ENCODE data around the gene CXCR6.

CXCR6 gene

GRCh38 chr3:45968706-45969105, 25.4 kb downstream of the CXCR6 start:
- intact Hi-C loops (cut with DNase I; ENCODE audit: low total_unique reads): no loop called here
- H3K36me3 ChIP-seq: peaks cover 75 to 85% (median 82%) of the 10 kb centered on the region in 3 donors

GRCh38 chr3:45969116-45969515, 25.9 kb downstream of the CXCR6 start:
- Histone ChIP-seq H3K27ac (no peak overlapping the region), H3K4me3 (no peak overlapping the region), H3K27me3 (no peaks in the 10 kb centered on the region), H3K9me3 (no peaks in the 10 kb centered on the region), H3K4me1 (peaks cover 0 to 25% (median 15%) of the 10 kb centered on the region in 4 donors), H3K36me3 (peaks cover 71 to 85% (median 82%) of the 10 kb centered on the region in 3 donors)
- TF ChIP-seq CTCF (IDR thresholded peaks at IDR 0.05): no peak
- intact Hi-C loops (cut with DNase I; ENCODE audit: low total_unique reads): no loop called here
- no peak for DNase-seq

More at GRCh38 chr3:45968706-45969105, 25.4 kb downstream of the CXCR6 start:
- H3K27ac ChIP-seq: no peak overlapping the region
- H3K4me1 ChIP-seq: peaks cover 0 to 25% (median 15%) of the 10 kb centered on the region in 4 donors
- no peaks in the 10 kb centered on the region for H3K9me3 ChIP-seq
- H3K27me3 ChIP-seq: no peaks in the 10 kb centered on the region
- H3K4me3 ChIP-seq: no peak overlapping the region
- TF ChIP-seq CTCF (IDR thresholded peaks at IDR 0.05): no peak
- no peak for DNase-seq

- peaks cover 0 to 25% (median 15%) of the 10 kb centered on the region in 4 donors for H3K4me1 ChIP-seq
- H3K27me3 ChIP-seq: no peaks in the 10 kb centered on the region
- no peak for TF ChIP-seq CTCF (IDR thresholded peaks at IDR 0.05)
- intact Hi-C loops (cut with DNase I; ENCODE audit: low total_unique reads): no loop called here
- no peak overlapping the region for H3K27ac ChIP-seq
- H3K4me3 ChIP-seq: no peak overlapping the region
- no peak for DNase-seq
- H3K36me3 ChIP-seq: peaks cover 69 to 85% (median 81%) of the 10 kb centered on the region in 3 donors
- no peaks in the 10 kb centered on the region for H3K9me3 ChIP-seq
These were observed 26.7 kb downstream of the CXCR6 start for GRCh38 chr3:45969953-45970352.

GRCh38 chr3:45972534-45973402, 29.5 kb downstream of the CXCR6 start:
- Histone ChIP-seq H3K9me3 (no peaks in the 10 kb centered on the region), H3K4me3 (no peak overlapping the region), H3K27ac (peak overlapping the region; percentile 69 to 71), H3K4me1 (peaks cover 0 to 22% (median 10%) of the 10 kb centered on the region in 4 donors), H3K27me3 (no peaks in the 10 kb centered on the region), H3K36me3 (peaks cover 58 to 82% (median 78%) of the 10 kb centered on the region in 3 donors)
- TF ChIP-seq CTCF (IDR thresholded peaks at IDR 0.05): no peak
- intact Hi-C loops (cut with DNase I; ENCODE audit: low total_unique reads): no loop called here
- DNase-seq: peak; percentile 72 to 82

- DNase-seq: no peak
- H3K4me1 ChIP-seq: peaks cover 0 to 28% (median 6%) of the 10 kb centered on the region in 4 donors
These were observed 31.4 kb downstream of the CXCR6 start for GRCh38 chr3:45974686-45975085.

More at GRCh38 chr3:45974686-45975085, 31.4 kb downstream of the CXCR6 start:
- Histone ChIP-seq H3K9me3 (no peaks in the 10 kb centered on the region), H3K4me3 (no peak overlapping the region), H3K36me3 (peaks cover 56 to 80% (median 78%) of the 10 kb centered on the region in 3 donors), H3K27ac (no peak overlapping the region), H3K27me3 (no peaks in the 10 kb centered on the region)
- intact Hi-C loops (cut with DNase I; ENCODE audit: low total_unique reads): no loop called here
- TF ChIP-seq CTCF (IDR thresholded peaks at IDR 0.05): no peak

Measured in tibial artery (tissue), 4 donors.